H1 (cell line): ENCODE measurements around the gene AP5M1. TPM values are rescaled to one million over a fixed set of nuclear protein-coding genes. Genes with fewer than 3 reads are reported as not detected.

Experiments used
- CTCF ChIA-PET: fragments of 300-600 bp; sonication (Branson Sonifier 250); formaldehyde crosslinking; loops from one replicate; lab custom pipeline; 2021; ENCODE audit not compliant: partially characterized antibody; lab: Charles Lee
- POLR2A ChIA-PET: fragments of 300-600 bp; sonication (Branson Sonifier 250); formaldehyde crosslinking; loops from one replicate; lab custom pipeline; 2021; ENCODE audit warnings: inconsistent platforms; ENCODE audit not compliant: partially characterized antibody; lab: Charles Lee
- DNase-seq, 2 experiments: peaks; one replicate each; pipeline versions ENCODE4 v3.0.0 to v3.0.0-alpha.2; 2010 to 2022; ENCODE audit warnings: low spot score in 2 of 2, low read depth in 1 of 2, mixed read lengths in 1 of 2
- FAIRE-seq: peaks from 2 replicates; lab custom pipeline; 2011; peaks lifted over from hg19 to GRCh38; lab: Jason Lieb, UNC
- H2AFZ ChIP-seq: 2 replicates; pipeline ENCODE4 v1.8.1; 2012; ENCODE audit warnings: low read length, inconsistent platforms
- H2AK5ac ChIP-seq: 2 replicates; pipeline ENCODE4 v1.6.1; 2013; ENCODE audit warnings: low read depth, low read length
- H2BK120ac ChIP-seq: replicated peaks from 2 replicates; pipeline ENCODE3; 2013; ENCODE audit warnings: low read depth, low read length, inconsistent platforms
- H2BK12ac ChIP-seq: 2 replicates; pipeline ENCODE4 v1.6.1; 2013; ENCODE audit warnings: low read depth, low read length
- H2BK15ac ChIP-seq: 2 replicates; pipeline ENCODE4 v1.6.1; 2013; ENCODE audit warnings: low read length
- H2BK20ac ChIP-seq: 2 replicates; pipeline ENCODE4 v1.6.1; 2013; ENCODE audit warnings: low read length
- H2BK5ac ChIP-seq: 2 replicates; pipeline ENCODE4 v1.6.1; 2013; ENCODE audit warnings: low read depth, low read length
- H3K14ac ChIP-seq: 2 replicates; pipeline ENCODE4 v1.6.1; 2013; ENCODE audit warnings: inconsistent platforms; ENCODE audit not compliant: insufficient read length
- H3K18ac ChIP-seq: 2 replicates; pipeline ENCODE4 v1.6.1; 2013; ENCODE audit warnings: low read length; ENCODE audit errors: extremely low read depth
- H3K23ac ChIP-seq: 2 replicates; pipeline ENCODE4 v1.6.1; 2013; ENCODE audit warnings: inconsistent platforms; ENCODE audit not compliant: insufficient read length
- H3K23me2 ChIP-seq: 2 replicates; pipeline ENCODE4 v1.6.1; 2013; ENCODE audit warnings: low read depth, low read length
- H3K27ac ChIP-seq: 2 replicates; pipeline ENCODE4 v1.6.1; 2011; ENCODE audit warnings: low read depth, low read length, inconsistent platforms
- H3K27me3 ChIP-seq, 4 experiments: replicated peaks in 1 of 4; 1 replicate in 1 of 4; 2 replicates in 3 of 4; pipeline versions ENCODE4 v1.6.1 to v1.8.1; 2011 to 2013; ENCODE audit warnings: low read length in 3 of 4, mild to moderate bottlenecking in 3 of 4, inconsistent platforms in 2 of 4, mixed read lengths in 2 of 4, moderate library complexity in 1 of 4; ENCODE audit not compliant: control insufficient read depth in 3 of 4, insufficient read depth in 3 of 4; ENCODE audit errors: extremely low read depth in 1 of 4
- H3K36me3 ChIP-seq, 4 experiments: 2 replicates each; pipeline versions ENCODE4 v1.6.1 to v1.8.1; 2011 to 2013; ENCODE audit warnings: mild to moderate bottlenecking in 4 of 4, low read length in 3 of 4, moderate library complexity in 2 of 4, control low read depth in 1 of 4, inconsistent platforms in 1 of 4; ENCODE audit not compliant: insufficient read depth in 4 of 4, control insufficient read depth in 2 of 4
- H3K4ac ChIP-seq: replicated peaks from 2 replicates; pipeline ENCODE3; 2013; ENCODE audit warnings: low read length, low read depth, mixed read lengths, inconsistent platforms; ENCODE audit not compliant: insufficient read length
- H3K4me1 ChIP-seq, 4 experiments: replicated peaks in 1 of 4; 1 replicate in 1 of 4; 2 replicates in 3 of 4; pipeline versions ENCODE4 v1.6.1 to v1.8.1; 2011 to 2013; ENCODE audit warnings: low read length in 3 of 4, inconsistent platforms in 2 of 4, mixed read lengths in 1 of 4; ENCODE audit not compliant: insufficient read depth in 4 of 4, control insufficient read depth in 3 of 4
- H3K4me2 ChIP-seq, 2 experiments: 2 replicates each; pipeline versions ENCODE4 v1.6.1 to v1.8.1; 2011 to 2013; ENCODE audit warnings: low read depth in 2 of 2, low read length in 2 of 2, control low read depth in 1 of 2, inconsistent platforms in 1 of 2, mild to moderate bottlenecking in 1 of 2; ENCODE audit not compliant: insufficient read depth in 1 of 2
- H3K4me3 ChIP-seq, 4 experiments: fragments of 200-600, 300-600 bp in 1 of 4; sonication (generic), shearing (Covaris generic), sonication (Bioruptor Twin) in 1 of 4; 2 replicates each; pipeline versions ENCODE4 v1.5.1 to v1.8.1; 2011 to 2016; ENCODE audit warnings: low read length in 4 of 4, low read depth in 3 of 4, control low read depth in 2 of 4, inconsistent platforms in 2 of 4, mild to moderate bottlenecking in 2 of 4, mixed read lengths in 1 of 4, moderate library complexity in 1 of 4; ENCODE audit not compliant: insufficient read depth in 2 of 4; ENCODE audit errors: extremely low read depth in 1 of 4
- H3K56ac ChIP-seq: replicated peaks from 2 replicates; pipeline ENCODE3; 2013; ENCODE audit warnings: low read depth, mild to moderate bottlenecking, mixed read lengths, low read length, inconsistent platforms; ENCODE audit not compliant: insufficient read length
- H3K79me1 ChIP-seq: 2 replicates; pipeline ENCODE4 v1.6.1; 2013; ENCODE audit warnings: low read depth, low read length, control low read depth
- H3K79me2 ChIP-seq, 2 experiments: 2 replicates each; pipeline versions ENCODE4 v1.6.1 to v1.8.1; 2012 to 2013; ENCODE audit warnings: low read length in 2 of 2, mild to moderate bottlenecking in 2 of 2, inconsistent platforms in 1 of 2; ENCODE audit not compliant: insufficient read depth in 2 of 2, control insufficient read depth in 1 of 2
- H3K9ac ChIP-seq, 4 experiments: replicated peaks in 1 of 4; 1 replicate in 1 of 4; 2 replicates in 3 of 4; pipeline versions ENCODE4 v1.6.1 to v1.8.1; 2011 to 2013; ENCODE audit warnings: low read depth in 3 of 4, low read length in 3 of 4, control low read depth in 2 of 4, mild to moderate bottlenecking in 2 of 4, moderate library complexity in 2 of 4, inconsistent platforms in 1 of 4; ENCODE audit errors: extremely low read depth in 1 of 4
- H3K9me3 ChIP-seq, 2 experiments: 2 replicates each; pipeline versions ENCODE4 v1.6.1 to v1.8.1; 2012 to 2013; ENCODE audit warnings: mild to moderate bottlenecking in 2 of 2, moderate library complexity in 2 of 2, control low read depth in 1 of 2, inconsistent platforms in 1 of 2, low read depth in 1 of 2, low read length in 1 of 2, mixed read lengths in 1 of 2; ENCODE audit not compliant: insufficient read depth in 2 of 2
- H4K20me1 ChIP-seq, 2 experiments: replicated peaks in 1 of 2; 2 replicates each; pipeline versions ENCODE3 to v1.8.1; 2011 to 2013; ENCODE audit warnings: inconsistent platforms in 2 of 2, low read length in 2 of 2, mild to moderate bottlenecking in 1 of 2; ENCODE audit not compliant: insufficient read depth in 2 of 2, control insufficient read depth in 1 of 2
- H4K5ac ChIP-seq: 2 replicates; pipeline ENCODE4 v1.6.1; 2013; ENCODE audit warnings: low read length, low read depth, mixed read lengths, inconsistent platforms; ENCODE audit not compliant: insufficient read length
- H4K8ac ChIP-seq: 2 replicates; pipeline ENCODE4 v1.8.0; 2013; ENCODE audit warnings: mild to moderate bottlenecking, moderate library complexity, low read length, inconsistent platforms; ENCODE audit not compliant: insufficient read depth; ENCODE audit errors: extremely low read depth
- H4K91ac ChIP-seq: replicated peaks from 2 replicates; pipeline ENCODE3; 2013; ENCODE audit warnings: low read length, mixed read lengths, inconsistent platforms; ENCODE audit not compliant: insufficient read length
- BACH1 ChIP-seq: IDR thresholded peaks from 2 replicates; pipeline ENCODE4 v1.6.1; 2012; ENCODE audit warnings: low read length, improper control_type of control experiment
- CTBP2 ChIP-seq: IDR thresholded peaks from 2 replicates; pipeline ENCODE4 v1.7.0; 2011; ENCODE audit warnings: borderline replicate concordance, mild to moderate bottlenecking, moderate library complexity, mixed read lengths, low read length; ENCODE audit not compliant: insufficient read depth, insufficient read length
- EGR1 ChIP-seq: IDR thresholded peaks from 2 replicates; pipeline ENCODE4 v1.6.1; 2011; ENCODE audit warnings: low read depth, low read length, borderline replicate concordance
- NANOG ChIP-seq: IDR thresholded peaks from 2 replicates; pipeline ENCODE4 v1.6.1; 2011; ENCODE audit warnings: low read length, low read depth, mild to moderate bottlenecking, inconsistent platforms; ENCODE audit not compliant: insufficient read depth, poor library complexity, severe bottlenecking
- NRF1 ChIP-seq: IDR thresholded peaks from 2 replicates; pipeline ENCODE4 v1.6.1; 2011; ENCODE audit warnings: mild to moderate bottlenecking, low read depth, low read length, improper control_type of control experiment
- RNF2 ChIP-seq: fragments of 200-900, 300-1000 bp; sonication (generic); IDR thresholded peaks from 2 replicates; pipeline ENCODE4 v1.7.1; 2016; ENCODE audit warnings: borderline replicate concordance, low read depth, mild to moderate bottlenecking, antibody characterized with exemption, low read length; ENCODE audit not compliant: poor library complexity, severe bottlenecking; ENCODE audit errors: missing control alignments
- RXRA ChIP-seq: IDR thresholded peaks from 2 replicates; pipeline ENCODE4 v1.6.1; 2011; ENCODE audit warnings: low read depth, mild to moderate bottlenecking, low read length, moderate library complexity; ENCODE audit not compliant: insufficient read depth
- SAP30 ChIP-seq: fragments of 300-600 bp; sonication (generic); IDR thresholded peaks from 2 replicates; pipeline ENCODE4 v1.7.1; 2012; ENCODE audit warnings: low read length, moderate library complexity, mild to moderate bottlenecking, inconsistent platforms; ENCODE audit not compliant: insufficient read depth, insufficient replicate concordance
- SIRT6 ChIP-seq: IDR thresholded peaks from one replicate; pipeline ENCODE4 v1.7.1; 2012; ENCODE audit warnings: low read length, inconsistent platforms
- SP1 ChIP-seq: IDR thresholded peaks from 2 replicates; pipeline ENCODE4 v1.6.1; 2011; ENCODE audit warnings: low read depth, low read length
- SP4 ChIP-seq: IDR thresholded peaks from 2 replicates; pipeline ENCODE4 v1.6.1; 2012; ENCODE audit warnings: low read length, inconsistent platforms
- TAF7 ChIP-seq: optimal IDR thresholded peaks from 2 replicates; pipeline ENCODE3; 2011; ENCODE audit warnings: low read depth, mild to moderate bottlenecking, inconsistent platforms, low read length, moderate library complexity, borderline replicate concordance
- TEAD4 ChIP-seq: IDR thresholded peaks from 2 replicates; pipeline ENCODE4 v1.6.1; 2012; ENCODE audit warnings: low read depth, low read length, inconsistent platforms, mixed read lengths
- ZNF274 ChIP-seq: IDR thresholded peaks from 2 replicates; pipeline ENCODE4 v1.7.0; 2012; ENCODE audit warnings: low read length, borderline replicate concordance; ENCODE audit errors: extremely low read depth
- WGBS, 2 experiments: shearing (Covaris generic) in 1 of 2; methylation state at CpG; one replicate each; pipeline versions ENCODE4 v1.1.6 to v1.1.7; 2013 to 2015; ENCODE audit warnings: low lambda C conversion rate in 2 of 2, mixed read lengths in 2 of 2, inconsistent platforms in 1 of 2, low coverage in 1 of 2, missing lambda C conversion rate in 1 of 2; ENCODE audit not compliant: insufficient replicate concordance in 2 of 2, insufficient coverage in 1 of 2, insufficient read length in 1 of 2; ENCODE audit errors: extremely low coverage in 1 of 2, missing lambda C conversion rate in 1 of 2; 5-methylcytosine and 5-hydroxymethylcytosine counted together
- polyA plus RNA-seq, 7 experiments: library from polyadenylated mRNA; depleted of rRNA in 3 of 7; stranded (reverse) in 5 of 7; unstranded in 2 of 7; fragments of >200 nt in 5 of 7; fragments of 200-250 nt in 2 of 7; gene quantifications; 1 replicate in 5 of 7; 2 replicates in 1 of 7; 4 replicates in 1 of 7; pipeline versions ENCODE4 v1.2.1 to v1.2.3, GENCODE V29; 2011 to 2013; ENCODE audit warnings: missing spikeins in 2 of 7, mixed read lengths in 2 of 7
- total RNA-seq: library from RNA; stranded (reverse); fragmentation: NEBNext Ultra II Directional; extraction: Animal tissue kit (Norgen Biotek cat#: 25700); gene quantifications from 2 replicates; pipeline ENCODE4 v1.2.1, GENCODE V29; 2021

AP5M1 gene
- total and polyA plus RNA-seq, 2 of the 8 experiments (the other 6 are each of a cell fraction or from before 2014, with no cell fraction given) = 20.9 to 51.9 TPM

DNA sequence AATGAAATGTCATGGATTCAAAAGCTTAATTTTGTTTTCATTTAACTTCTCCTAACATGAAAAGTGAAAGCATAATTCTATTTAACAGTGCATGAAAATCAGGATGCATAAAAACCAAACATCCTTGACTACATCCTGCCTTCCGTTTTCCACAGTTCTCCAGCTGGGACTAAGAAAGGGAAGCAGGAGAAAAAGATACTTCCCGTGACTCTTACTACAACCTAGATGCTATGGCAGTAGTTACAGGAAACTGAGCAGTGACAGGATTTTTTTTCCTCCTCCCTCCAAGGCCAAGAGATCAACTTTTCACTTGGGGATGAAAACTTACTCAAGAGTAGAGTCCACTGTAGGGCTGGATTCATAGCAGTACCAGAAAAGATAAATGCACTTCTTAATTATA, 2.7 kb upstream of the AP5M1 start:
- Histone ChIP-seq H3K79me2 (peaks cover 12 to 85% of the 10 kb centered on the region in 2 experiments), H3K9ac (no peak overlapping the region), H2BK20ac (no peak overlapping the region), H3K27me3 (no peaks in the 10 kb centered on the region), H3K23me2 (no peaks in the 10 kb centered on the region), H2AFZ (no peak overlapping the region), H4K91ac (no peak overlapping the region), H3K79me1 (no peaks in the 10 kb centered on the region; the same call in 1 of the 2 replicates), H3K56ac (no peak overlapping the region), H2BK120ac (no peak overlapping the region), H4K20me1 (peaks cover 2 to 8% of the 10 kb centered on the region in 2 experiments), H4K8ac (no peak overlapping the region), H2AK5ac (no peak overlapping the region), H3K4me1 (peaks cover 0 to 3% (median 1%) of the 10 kb centered on the region in 4 experiments; a peak in 3 of 7 replicates), H3K36me3 (no peaks in the 10 kb centered on the region), H3K27ac (no peak overlapping the region), H3K14ac (no peak overlapping the region), H3K9me3 (no peaks in the 10 kb centered on the region), H2BK15ac (no peak overlapping the region), H3K4me3 (peak overlapping the region in 1 of 4 experiments; percentile 1; a peak in 1 of 8 replicates), H2BK12ac (no peak overlapping the region), H3K4me2 (peak overlapping the region; percentile 36 to 73; a peak in 3 of 4 replicates), H3K18ac (no peak overlapping the region), H2BK5ac (no peak overlapping the region), H3K23ac (no peak overlapping the region), H4K5ac (no peak overlapping the region), H3K4ac (no peak overlapping the region)
- 58% methylated on average over 2 of the region's 2 CpGs; no CpG with 5 or more reads in 1 of the 2 experiments for WGBS, 2 experiments
- ChIA-PET POLR2A (no interaction called here), CTCF (interaction anchor here (0.9 kb wide), 1 partner anchor 421 kb away, joined by 4 read pairs; no protein-coding TSS in a partner anchor)
- DNase-seq = no peak
- FAIRE-seq = peak; percentile 50
- TF ChIP-seq BACH1 = no peak
- no peak for TF ChIP-seq TAF7
- TF ChIP-seq ZNF274 = no peak
- TF ChIP-seq SP1 = no peak
- no peak for TF ChIP-seq RNF2
- no peak for TF ChIP-seq TEAD4
- no peak for TF ChIP-seq EGR1
- no peak for TF ChIP-seq SIRT6
- TF ChIP-seq NANOG = no peak
- no peak for TF ChIP-seq RXRA
- TF ChIP-seq NRF1 = no peak
- TF ChIP-seq SP4 = no peak
- no peak for TF ChIP-seq CTBP2
- no peak for TF ChIP-seq SAP30
